GM18505 (cell line): ENCODE results near the gene C12orf75.

Experiments used
- ATAC-seq: cut with Tn5 transposase; IDR thresholded peaks from one replicate; pipeline ENCODE4 v1.9.1; 2021; ENCODE audit not compliant: unreplicated experiment
- POLR2A ChIP-seq: IDR thresholded peaks from 4 replicates; pipeline ENCODE4 v1.6.1; 2011; ENCODE audit warnings: borderline replicate concordance; ENCODE audit not compliant: insufficient read depth, insufficient read length; ENCODE audit errors: extremely low read depth

Gene C12orf75

DNA sequence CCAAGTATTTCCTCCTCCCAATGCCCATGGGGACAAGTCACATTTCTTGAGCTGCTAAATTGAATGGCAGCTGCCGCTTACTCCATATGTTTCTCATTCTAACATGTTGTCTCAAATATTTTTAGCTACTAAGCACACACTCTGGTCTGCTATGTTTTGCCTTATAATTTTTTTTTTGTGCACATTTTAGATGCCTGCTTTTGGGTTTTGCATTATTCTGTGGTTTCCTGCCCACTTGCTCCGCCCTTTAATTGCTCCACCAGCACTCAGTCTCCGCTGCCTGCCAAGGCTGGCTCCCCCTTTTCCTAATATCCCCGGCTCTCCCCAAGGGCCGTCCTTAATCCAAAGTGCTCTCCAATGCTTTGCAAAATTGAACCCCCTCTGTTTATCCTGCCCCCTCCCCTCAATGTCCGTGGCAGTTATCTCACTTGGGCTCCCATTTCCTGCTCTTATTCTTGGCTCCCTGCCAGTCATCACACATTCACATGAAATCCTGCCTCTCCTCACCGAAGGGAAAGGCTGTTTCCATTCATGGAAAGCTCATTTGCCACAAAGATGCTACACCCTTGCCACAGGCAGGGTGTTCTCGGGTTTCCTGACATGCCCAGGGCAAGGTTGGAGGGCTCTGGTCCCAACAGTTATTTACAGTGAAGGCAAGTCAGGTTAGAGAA is 79.4 kb downstream of the C12orf75 start:
- no peak for TF ChIP-seq POLR2A
- no peak for ATAC-seq

DNA sequence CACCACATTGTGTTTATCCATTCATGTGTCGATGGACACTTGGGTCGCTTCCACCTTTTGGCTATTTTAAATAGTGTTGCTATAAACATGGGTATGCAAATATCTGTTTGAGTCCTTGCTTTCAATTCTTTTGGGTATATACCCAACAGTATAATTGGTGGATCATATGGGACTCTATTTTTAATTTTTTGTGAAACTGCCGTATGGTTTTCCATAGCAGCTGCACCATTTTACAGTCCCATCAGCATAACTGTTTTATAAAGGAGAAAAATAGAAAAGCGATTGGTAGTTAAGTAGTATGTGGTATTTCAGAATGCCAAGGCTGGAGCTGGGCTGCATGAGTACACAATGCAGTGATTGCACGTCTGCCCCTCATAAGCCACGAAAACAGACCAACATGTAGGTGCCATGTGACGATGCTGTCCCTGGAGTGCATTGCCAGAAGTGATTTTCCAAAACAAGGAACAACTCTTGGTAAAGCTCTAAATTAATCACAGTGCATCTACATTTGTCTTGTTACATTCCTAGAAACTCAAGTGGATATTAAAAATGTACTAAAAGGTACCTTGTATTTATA is 83.5 kb downstream of the C12orf75 start:
- ATAC-seq = no peak
- no peak for TF ChIP-seq POLR2A

DNA sequence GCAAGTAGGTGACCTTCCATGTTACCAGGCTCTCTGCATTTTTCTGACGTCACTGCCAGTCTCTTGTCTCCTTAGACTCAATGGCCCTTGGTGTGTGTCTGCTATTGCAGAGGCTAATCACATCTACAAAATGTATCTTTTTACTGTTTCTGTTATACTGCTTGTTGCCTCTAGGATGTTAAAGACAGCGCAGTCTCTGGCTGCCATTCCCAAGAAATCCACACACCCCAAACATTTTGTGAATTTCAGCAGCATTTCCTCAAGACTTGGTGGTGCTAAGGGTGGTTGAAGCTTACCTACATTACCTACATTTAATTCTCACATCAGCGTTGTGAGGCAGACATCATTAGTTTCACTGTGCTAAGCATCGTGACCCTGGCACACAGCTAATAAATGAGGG is 87.2 kb downstream of the C12orf75 start:
- ATAC-seq = no peak
- no peak for TF ChIP-seq POLR2A

DNA sequence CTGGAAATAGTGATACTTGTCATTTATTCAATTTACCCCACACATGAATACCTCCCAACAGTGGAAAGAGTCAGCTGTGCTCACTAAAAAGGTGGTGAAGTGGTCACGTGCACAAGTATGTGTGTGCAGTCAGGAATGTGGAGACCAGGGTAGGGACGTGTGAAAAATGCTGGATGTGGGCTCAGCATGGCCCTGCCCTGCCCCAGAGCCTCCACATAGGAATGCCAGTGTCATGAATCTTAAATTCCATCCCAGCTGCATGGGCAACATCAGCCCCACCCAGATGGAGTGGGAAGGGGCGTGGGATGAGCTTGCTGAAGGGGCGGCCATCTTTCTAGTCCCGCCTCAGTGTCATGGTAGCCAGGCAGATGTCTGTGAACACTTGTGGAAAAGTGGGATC is 87.7 kb downstream of the C12orf75 start:
- no peak for TF ChIP-seq POLR2A
- ATAC-seq = no peak

DNA sequence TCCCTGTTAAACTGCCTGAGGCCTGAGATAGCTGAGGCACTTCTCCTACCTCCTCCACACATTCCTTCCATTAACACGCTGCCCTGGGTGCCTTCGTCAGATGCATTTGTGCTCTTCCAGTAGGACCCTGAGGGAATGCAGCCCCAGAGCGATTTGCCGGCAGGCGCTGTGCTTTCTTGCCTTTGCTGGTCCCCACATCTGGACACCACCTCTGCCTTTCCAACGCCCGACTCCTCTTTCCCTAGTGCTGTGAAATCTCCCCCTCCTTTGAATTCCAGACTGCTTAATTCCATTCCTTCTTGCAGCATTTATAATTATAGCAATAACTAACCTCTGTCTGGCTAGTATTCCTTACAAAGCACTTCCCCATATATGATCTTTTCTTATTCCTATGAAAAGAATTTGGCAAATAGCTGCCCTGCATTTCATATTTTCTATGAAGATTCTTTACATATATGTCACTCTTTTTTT is 88.4 kb downstream of the C12orf75 start:
- ATAC-seq = no peak
- no peak for TF ChIP-seq POLR2A

DNA sequence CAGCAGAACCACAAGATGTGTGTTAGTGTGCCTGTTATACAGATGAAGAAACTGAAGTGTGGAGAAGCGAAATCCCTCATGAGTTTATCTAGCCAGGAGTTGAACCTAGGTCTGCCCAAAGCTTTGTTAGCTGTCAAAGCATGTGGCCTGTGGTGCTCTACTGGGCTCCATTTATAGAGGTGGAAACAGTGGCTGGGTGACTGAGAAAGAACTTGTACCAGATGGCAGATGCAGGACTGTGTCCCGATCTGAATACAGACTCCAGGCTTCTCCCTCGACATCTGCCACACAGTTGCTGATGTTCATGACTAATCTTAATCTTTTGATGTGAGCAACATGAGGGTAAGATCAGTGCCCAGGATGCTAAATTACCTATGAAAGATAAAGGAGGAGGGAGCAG is 89.1 kb downstream of the C12orf75 start:
- no peak for TF ChIP-seq POLR2A
- ATAC-seq = no peak

DNA sequence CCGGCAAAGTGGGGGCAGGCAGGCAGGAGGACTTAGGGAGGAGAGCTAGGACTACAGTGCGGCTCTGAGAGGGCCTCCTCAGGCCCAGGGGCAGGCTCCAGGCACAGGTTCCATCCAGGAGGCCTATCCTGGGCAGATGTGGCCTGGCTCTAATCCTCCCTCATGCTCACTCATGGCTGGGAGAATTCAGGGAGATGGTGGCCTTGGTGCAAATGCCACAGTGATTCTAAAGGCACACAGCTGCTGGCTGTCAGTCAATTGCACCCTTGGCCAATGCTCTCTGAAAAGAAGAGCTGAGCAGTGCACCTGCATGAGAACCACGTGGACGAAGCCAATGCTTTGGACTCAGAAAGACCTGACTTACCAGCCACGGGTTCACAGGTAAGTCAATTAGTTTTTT is 89.6 kb downstream of the C12orf75 start:
- no peak for TF ChIP-seq POLR2A

DNA sequence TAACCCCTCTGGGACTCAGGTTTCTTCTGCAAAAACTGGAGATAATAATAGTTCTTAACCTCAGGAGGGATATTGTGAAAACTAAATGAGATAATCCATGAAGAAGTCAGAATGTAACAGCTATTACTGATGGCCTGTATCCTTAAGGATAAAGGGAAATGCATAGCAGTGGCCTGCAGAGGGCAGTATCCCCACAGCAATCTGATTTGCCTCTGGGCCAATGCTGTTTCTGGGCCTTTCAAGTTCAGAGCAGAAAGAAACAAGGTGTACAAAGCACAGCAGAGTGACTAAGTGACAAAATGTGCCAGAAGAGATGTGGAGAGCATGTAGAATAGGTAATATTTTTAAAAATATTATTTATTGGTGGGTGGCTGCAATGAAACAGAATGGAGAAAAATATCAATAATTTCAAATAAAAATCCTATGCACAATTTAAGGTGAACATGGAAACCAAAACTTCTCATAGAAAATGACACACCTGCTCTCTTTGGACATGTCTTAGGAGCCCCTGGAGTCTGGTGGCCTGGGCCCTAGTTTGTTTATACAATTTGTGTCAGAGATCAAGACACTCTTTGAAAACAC is 90.3 kb downstream of the C12orf75 start:
- no peak for ATAC-seq

More for the DNA sequence above, 89.6 kb downstream of the C12orf75 start:
- no peak for ATAC-seq

More for the DNA sequence above, 90.3 kb downstream of the C12orf75 start:
- TF ChIP-seq POLR2A = no peak
